PC-9 (cell line): ENCODE measurements around the gene COMMD1.

ENCODE experiments used
- EZH2 ChIP-seq: fragments of 200-600 bp; sonication (generic); IDR thresholded peaks from 2 replicates; pipeline ENCODE4 v1.8.0; 2017; ENCODE audit warnings: antibody characterized with exemption, low read depth
- TF ChIP-seq, protein P1 (sequence below): fragments of 200-600 bp; sonication (generic); conservative IDR thresholded peaks from 2 replicates; pipeline ENCODE4 v1.6.1; 2017; ENCODE audit warnings: mixed run types, antibody characterized with exemption, mild to moderate bottlenecking, moderate library complexity

DNA sequence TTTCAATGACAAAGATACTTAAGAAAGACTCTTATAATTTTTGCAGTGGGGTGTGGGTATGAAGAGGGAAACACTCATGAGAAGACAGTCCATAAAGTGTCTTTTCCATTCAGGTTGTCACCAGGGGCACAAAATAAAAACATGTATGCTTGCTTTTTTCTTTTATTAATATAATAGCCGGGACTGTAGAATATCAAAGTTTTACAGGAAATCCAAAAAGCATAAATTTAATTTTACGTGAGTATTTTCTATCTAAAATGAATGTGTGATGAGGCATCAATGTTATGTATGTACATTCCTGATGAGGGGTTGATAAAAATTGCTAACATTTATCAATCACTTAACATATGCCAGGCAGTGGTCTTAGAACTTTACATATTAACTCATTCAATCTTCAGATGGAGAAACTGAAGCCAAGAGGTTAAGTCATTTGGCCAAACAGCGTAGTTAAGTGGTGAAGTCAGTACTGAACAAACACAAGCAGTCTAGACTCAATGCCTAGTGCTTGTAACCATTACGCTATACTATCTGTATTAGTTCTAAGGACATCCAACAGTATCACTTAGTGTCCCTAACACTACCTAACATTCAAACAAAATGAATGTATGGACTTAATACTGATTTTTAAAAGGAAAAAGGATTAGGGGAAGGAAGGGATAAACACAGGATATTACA, 27.8 kb upstream of the COMMD1 start:
- TF ChIP-seq, protein P1, sequence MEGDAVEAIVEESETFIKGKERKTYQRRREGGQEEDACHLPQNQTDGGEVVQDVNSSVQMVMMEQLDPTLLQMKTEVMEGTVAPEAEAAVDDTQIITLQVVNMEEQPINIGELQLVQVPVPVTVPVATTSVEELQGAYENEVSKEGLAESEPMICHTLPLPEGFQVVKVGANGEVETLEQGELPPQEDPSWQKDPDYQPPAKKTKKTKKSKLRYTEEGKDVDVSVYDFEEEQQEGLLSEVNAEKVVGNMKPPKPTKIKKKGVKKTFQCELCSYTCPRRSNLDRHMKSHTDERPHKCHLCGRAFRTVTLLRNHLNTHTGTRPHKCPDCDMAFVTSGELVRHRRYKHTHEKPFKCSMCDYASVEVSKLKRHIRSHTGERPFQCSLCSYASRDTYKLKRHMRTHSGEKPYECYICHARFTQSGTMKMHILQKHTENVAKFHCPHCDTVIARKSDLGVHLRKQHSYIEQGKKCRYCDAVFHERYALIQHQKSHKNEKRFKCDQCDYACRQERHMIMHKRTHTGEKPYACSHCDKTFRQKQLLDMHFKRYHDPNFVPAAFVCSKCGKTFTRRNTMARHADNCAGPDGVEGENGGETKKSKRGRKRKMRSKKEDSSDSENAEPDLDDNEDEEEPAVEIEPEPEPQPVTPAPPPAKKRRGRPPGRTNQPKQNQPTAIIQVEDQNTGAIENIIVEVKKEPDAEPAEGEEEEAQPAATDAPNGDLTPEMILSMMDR = no peak
- no peak for TF ChIP-seq EZH2
